Ishikawa (cell line): ENCODE results near the gene NEDD4L.

Source experiments
- CEBPB ChIP-seq: IDR thresholded peaks from 2 replicates; pipeline ENCODE4 v1.6.1; 2012
- TAF1 ChIP-seq: IDR thresholded peaks from 2 replicates; pipeline ENCODE4 v1.6.1; 2012; ENCODE audit warnings: low read depth, mild to moderate bottlenecking
- TF ChIP-seq, protein P1 (sequence below): IDR thresholded peaks from 2 replicates; pipeline ENCODE4 v1.6.1; 2012
- TF ChIP-seq, protein P2 (sequence below): IDR thresholded peaks from 2 replicates; pipeline ENCODE4 v1.6.1; 2012; ENCODE audit warnings: low read depth, mild to moderate bottlenecking
- TF ChIP-seq, protein P3 (sequence below): IDR thresholded peaks from 2 replicates; pipeline ENCODE4 v1.6.1; 2012

DNA sequence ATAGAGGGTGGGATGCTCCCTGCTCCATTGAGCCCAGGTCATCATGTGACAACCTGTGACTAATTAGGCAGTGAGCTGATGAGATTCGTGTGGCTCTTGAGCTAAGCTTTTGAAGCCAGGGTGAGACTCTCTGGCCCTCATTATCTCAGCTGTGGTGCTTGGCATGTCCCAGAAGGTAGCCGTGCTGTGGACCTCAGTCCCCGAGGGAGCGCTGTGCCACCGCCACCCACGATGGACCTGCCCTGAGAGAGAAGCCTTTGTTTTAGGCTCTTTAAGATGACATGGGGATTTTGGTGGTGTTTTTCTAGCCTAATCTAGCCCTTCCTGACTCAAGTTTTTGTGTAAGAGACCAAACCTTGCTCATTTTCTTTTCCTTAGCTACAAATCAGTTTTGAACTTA, 66.4 kb downstream of the NEDD4L start:
- TF ChIP-seq TAF1 (no peak), CEBPB (no peak)
- TF ChIP-seq, protein P1, sequence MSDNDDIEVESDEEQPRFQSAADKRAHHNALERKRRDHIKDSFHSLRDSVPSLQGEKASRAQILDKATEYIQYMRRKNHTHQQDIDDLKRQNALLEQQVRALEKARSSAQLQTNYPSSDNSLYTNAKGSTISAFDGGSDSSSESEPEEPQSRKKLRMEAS = no peak
- TF ChIP-seq, protein P2, sequence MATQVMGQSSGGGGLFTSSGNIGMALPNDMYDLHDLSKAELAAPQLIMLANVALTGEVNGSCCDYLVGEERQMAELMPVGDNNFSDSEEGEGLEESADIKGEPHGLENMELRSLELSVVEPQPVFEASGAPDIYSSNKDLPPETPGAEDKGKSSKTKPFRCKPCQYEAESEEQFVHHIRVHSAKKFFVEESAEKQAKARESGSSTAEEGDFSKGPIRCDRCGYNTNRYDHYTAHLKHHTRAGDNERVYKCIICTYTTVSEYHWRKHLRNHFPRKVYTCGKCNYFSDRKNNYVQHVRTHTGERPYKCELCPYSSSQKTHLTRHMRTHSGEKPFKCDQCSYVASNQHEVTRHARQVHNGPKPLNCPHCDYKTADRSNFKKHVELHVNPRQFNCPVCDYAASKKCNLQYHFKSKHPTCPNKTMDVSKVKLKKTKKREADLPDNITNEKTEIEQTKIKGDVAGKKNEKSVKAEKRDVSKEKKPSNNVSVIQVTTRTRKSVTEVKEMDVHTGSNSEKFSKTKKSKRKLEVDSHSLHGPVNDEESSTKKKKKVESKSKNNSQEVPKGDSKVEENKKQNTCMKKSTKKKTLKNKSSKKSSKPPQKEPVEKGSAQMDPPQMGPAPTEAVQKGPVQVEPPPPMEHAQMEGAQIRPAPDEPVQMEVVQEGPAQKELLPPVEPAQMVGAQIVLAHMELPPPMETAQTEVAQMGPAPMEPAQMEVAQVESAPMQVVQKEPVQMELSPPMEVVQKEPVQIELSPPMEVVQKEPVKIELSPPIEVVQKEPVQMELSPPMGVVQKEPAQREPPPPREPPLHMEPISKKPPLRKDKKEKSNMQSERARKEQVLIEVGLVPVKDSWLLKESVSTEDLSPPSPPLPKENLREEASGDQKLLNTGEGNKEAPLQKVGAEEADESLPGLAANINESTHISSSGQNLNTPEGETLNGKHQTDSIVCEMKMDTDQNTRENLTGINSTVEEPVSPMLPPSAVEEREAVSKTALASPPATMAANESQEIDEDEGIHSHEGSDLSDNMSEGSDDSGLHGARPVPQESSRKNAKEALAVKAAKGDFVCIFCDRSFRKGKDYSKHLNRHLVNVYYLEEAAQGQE = no peak
- TF ChIP-seq, protein P3, sequence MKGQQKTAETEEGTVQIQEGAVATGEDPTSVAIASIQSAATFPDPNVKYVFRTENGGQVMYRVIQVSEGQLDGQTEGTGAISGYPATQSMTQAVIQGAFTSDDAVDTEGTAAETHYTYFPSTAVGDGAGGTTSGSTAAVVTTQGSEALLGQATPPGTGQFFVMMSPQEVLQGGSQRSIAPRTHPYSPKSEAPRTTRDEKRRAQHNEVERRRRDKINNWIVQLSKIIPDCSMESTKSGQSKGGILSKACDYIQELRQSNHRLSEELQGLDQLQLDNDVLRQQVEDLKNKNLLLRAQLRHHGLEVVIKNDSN = no peak
